ENCODE results near the gene STX10. TPM values are rescaled to one million over a fixed set of nuclear protein-coding genes. Genes with fewer than 3 reads are reported as not detected.
A peak's percentile ranks its signal among the peaks of the same experiment; 100 is the strongest.

The STX10 gene
- total and polyA plus RNA-seq, 2 of the 4 experiments (the other 2 are of a cell fraction) = 64.9 to 82.0 TPM

DNA sequence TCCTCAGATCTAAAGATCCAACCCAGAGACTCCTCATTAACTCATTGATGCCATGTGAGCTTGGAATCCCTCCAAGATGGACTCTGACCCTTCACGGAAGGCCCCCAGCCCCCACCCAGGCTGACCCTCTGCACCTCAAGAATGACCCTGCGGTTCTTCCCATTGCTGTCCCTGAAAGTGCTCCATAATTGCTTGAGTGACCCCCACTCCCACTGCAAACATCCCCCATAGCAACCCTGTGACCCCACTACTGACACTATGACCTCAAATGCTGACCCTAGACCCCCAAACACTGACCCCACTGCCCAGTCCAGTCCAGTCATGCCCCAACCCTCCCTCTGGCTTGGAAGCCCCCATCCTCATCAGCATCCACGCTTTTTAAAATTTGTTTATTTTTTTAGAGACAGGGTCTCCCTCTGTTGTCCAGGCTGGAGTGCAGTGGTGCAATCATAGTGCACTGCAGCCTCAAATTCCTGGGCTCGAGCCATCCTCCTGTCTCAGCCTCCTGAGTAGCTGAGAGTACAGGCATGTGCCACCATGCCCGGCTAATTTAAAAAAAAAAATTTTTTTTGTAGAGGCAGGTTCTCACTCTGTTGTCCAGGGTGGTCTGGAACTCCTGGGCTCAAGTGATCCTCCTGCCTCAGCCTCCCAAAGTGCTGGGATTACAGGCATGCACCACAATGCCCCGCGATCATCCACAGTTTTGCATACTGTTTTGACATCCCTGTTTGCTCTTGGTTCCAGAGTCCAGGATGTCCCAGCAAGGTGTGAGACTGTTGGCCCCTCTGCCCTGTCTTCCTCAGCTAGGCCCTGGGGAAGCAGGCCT, 48.4 kb downstream of the STX10 start:
- ATAC-seq (ENCODE audit: low read depth) = no peak
- POLR2A ChIA-PET (ENCODE audit: unreplicated experiment) = no interaction called here

More for the DNA sequence above, 48.4 kb downstream of the STX10 start:
- H3K4ac ChIP-seq (ENCODE audit: low read depth, low read length) = peak overlapping the region; percentile 66
- peak overlapping the region; percentile 81 for H2AFZ ChIP-seq (replicated peaks; ENCODE audit: low read length, poor library complexity)
- H4K91ac ChIP-seq (ENCODE audit: insufficient read depth, low read depth, low read length) = no peak overlapping the region; the same call in 1 of the 2 replicates
- no peaks in the 10 kb centered on the region for H3K9me3 ChIP-seq (ENCODE audit: control insufficient read depth, insufficient read depth, low read length)
- peaks cover 0 to 17% of the 10 kb centered on the region in 2 experiments; a peak in 1 of 4 replicates for H3K79me1 ChIP-seq (ENCODE audit: low read depth in 1 of 2, low read length in 2 of 2)
- H3K27me3 ChIP-seq (ENCODE audit: control insufficient read depth, insufficient read depth, low read length) = no peaks in the 10 kb centered on the region
- H3K4me1 ChIP-seq (ENCODE audit: control insufficient read depth, insufficient read depth, low read length) = peaks cover 12% of the 10 kb centered on the region
- 0 out of 2 replicates have a peak, but pooled peaks cover 4% of the 10 kb centered on the region for H3K9me1 ChIP-seq (ENCODE audit: insufficient read depth, low read length)
- no peak overlapping the region for H2AK5ac ChIP-seq (ENCODE audit: low read depth, low read length)
- no peak overlapping the region for H3K4me3 ChIP-seq (ENCODE audit: insufficient read depth, low read depth, low read length)
- no peak overlapping the region for H2BK20ac ChIP-seq (ENCODE audit: low read depth, low read length)
- BruUV-seq (replicated peaks) = no TSS peak
- peak overlapping the region; percentile 39 for H3K9ac ChIP-seq (ENCODE audit: low read depth, low read length)
- H2BK120ac ChIP-seq (ENCODE audit: low read depth, low read length) = no peak overlapping the region
- no peak overlapping the region for H3K18ac ChIP-seq (ENCODE audit: low read depth, low read length)
- peak overlapping the region; percentile 20 for H3K4me2 ChIP-seq (ENCODE audit: low read depth, low read length)
- 94% methylated on average over 3 of the region's 7 CpGs; no CpG with 5 or more reads in 1 of the 2 experiments for WGBS, 2 experiments (ENCODE audit: extremely low coverage in 2 of 2, insufficient read length in 1 of 2)
- H3K27ac ChIP-seq (ENCODE audit: insufficient read depth, low read length) = peak overlapping the region; percentile 45; the same call in 1 of the 2 replicates
- intact Hi-C loops (cut with micrococcal nuclease) = no loop called here
- H4K8ac ChIP-seq (ENCODE audit: low read depth in 2 of 2, low read length in 2 of 2) = peak overlapping the region; percentile 6 to 31; a peak in 2 of 4 replicates
- H3K23ac ChIP-seq (ENCODE audit: low read depth, low read length) = no peak overlapping the region; the same call in 1 of the 2 replicates
- CTCF ChIA-PET = no interaction called here
- TF ChIP-seq MAZ (IDR thresholded peaks at IDR 0.05; ENCODE audit: borderline replicate concordance, low read depth, low read length) = no peak
- TF ChIP-seq, protein P1, sequence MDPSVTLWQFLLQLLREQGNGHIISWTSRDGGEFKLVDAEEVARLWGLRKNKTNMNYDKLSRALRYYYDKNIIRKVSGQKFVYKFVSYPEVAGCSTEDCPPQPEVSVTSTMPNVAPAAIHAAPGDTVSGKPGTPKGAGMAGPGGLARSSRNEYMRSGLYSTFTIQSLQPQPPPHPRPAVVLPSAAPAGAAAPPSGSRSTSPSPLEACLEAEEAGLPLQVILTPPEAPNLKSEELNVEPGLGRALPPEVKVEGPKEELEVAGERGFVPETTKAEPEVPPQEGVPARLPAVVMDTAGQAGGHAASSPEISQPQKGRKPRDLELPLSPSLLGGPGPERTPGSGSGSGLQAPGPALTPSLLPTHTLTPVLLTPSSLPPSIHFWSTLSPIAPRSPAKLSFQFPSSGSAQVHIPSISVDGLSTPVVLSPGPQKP (IDR thresholded peaks at IDR 0.05; ENCODE audit: borderline replicate concordance, low read depth, low read length) = no peak
- no peak for TF ChIP-seq CEBPB (IDR thresholded peaks at IDR 0.05; ENCODE audit: low read depth, low read length)
- no peak overlapping the region for H3K56ac ChIP-seq (ENCODE audit: extremely low read depth, insufficient read depth, low read length)
- no peak overlapping the region for H3K14ac ChIP-seq (replicated peaks; ENCODE audit: low read depth, low read length)
- H4K5ac ChIP-seq (ENCODE audit: low read depth, low read length) = peak overlapping the region; percentile 18; the same call in 1 of the 2 replicates
- dilution Hi-C loops (cut with HindIII; ENCODE audit: low sequenced_read_pairs, unreplicated experiment) = no loop called here
- H4K20me1 ChIP-seq (ENCODE audit: insufficient read depth, low read length) = no peaks in the 10 kb centered on the region; the same call in 1 of the 2 replicates
- peaks cover 10% of the 10 kb centered on the region for H3K36me3 ChIP-seq (ENCODE audit: control insufficient read depth, insufficient read depth, low read length)
- H2BK15ac ChIP-seq (ENCODE audit: low read depth, low read length) = no peak overlapping the region
- DNase-seq = no peak
- in situ Hi-C loops (cut with MboI; ENCODE audit: low sequenced_read_pairs) = no loop called here
- no peak overlapping the region for H2BK5ac ChIP-seq (ENCODE audit: low read depth, low read length, poor library complexity, severe bottlenecking)
- H2AK9ac ChIP-seq (replicated peaks; ENCODE audit: low read depth, low read length, poor library complexity) = no peak overlapping the region

All from IMR-90 (cell line).